Activated naive CD4-positive, alpha-beta T cell treated with anti-CD3 and anti-CD28 coated beads for 36 hours (primary cell): ENCODE measurements around the gene PARP1. TPM values are rescaled to one million over a fixed set of nuclear protein-coding genes. Genes with fewer than 3 reads are reported as not detected.
A peak's percentile ranks its signal among the peaks of the same experiment; 100 is the strongest.
"Not testable (repeated sequence)": the region's sequence is repeated elsewhere in the genome, so short reads cannot be mapped to it uniquely, and the experiment has no call there.

Experiments used
- CTCF ChIA-PET: fragments of 350-600 bp; sonication (Branson Sonifier 250); formaldehyde crosslinking; loops from one replicate; lab custom pipeline; 2021; ENCODE audit warnings: antibody characterized with exemption; lab: Charles Lee
- DNase-seq: peaks from one replicate; pipeline ENCODE4 v3.0.0-alpha.2; 2020
- H3K27ac Mint-ChIP-seq: one replicate; pipeline ENCODE4 v1.8.0; 2021; ENCODE audit warnings: mild to moderate bottlenecking, mixed read lengths
- H3K27me3 Mint-ChIP-seq: one replicate; pipeline ENCODE4 v1.8.0; 2021; ENCODE audit warnings: low read depth, mixed read lengths
- H3K36me3 Mint-ChIP-seq: one replicate; pipeline ENCODE4 v1.8.0; 2021; ENCODE audit warnings: low read depth, mixed read lengths
- H3K4me1 Mint-ChIP-seq: one replicate; pipeline ENCODE4 v1.8.0; 2021; ENCODE audit warnings: low read depth, mixed read lengths
- H3K4me3 Mint-ChIP-seq: one replicate; pipeline ENCODE4 v1.8.0; 2021; ENCODE audit warnings: mild to moderate bottlenecking, moderate library complexity, mixed read lengths
- H3K9me3 Mint-ChIP-seq: one replicate; pipeline ENCODE4 v1.8.0; 2021; ENCODE audit warnings: mixed read lengths
- intact Hi-C: fragments of 100-400 bp; cut with micrococcal nuclease; formaldehyde crosslinking; loops from one replicate; pipeline ENCODE4 v1.15.1; 2023
- total RNA-seq, 2 experiments: library from RNA; stranded (reverse); gene quantifications; one replicate each; pipeline ENCODE4 v1.2.3, GENCODE V29; 2021

PARP1 gene
- total RNA-seq, 2 experiments from 2014 or later = 265 to 273 TPM

GRCh38 chr1:226443033-226443432, 35.1 kb upstream of the PARP1 start:
- DNase-seq = no peak
- Mint-ChIP-seq H3K4me1 (peaks cover 31% of the 10 kb centered on the region), H3K4me3 (no peak overlapping the region), H3K36me3 (no peaks in the 10 kb centered on the region), H3K27ac (no peak overlapping the region), H3K27me3 (no peaks in the 10 kb centered on the region), H3K9me3 (no peaks in the 10 kb centered on the region)
- intact Hi-C loops = no loop called here
- CTCF ChIA-PET = no interaction called here

GRCh38 chr1:226441629-226442028, 33.7 kb upstream of the PARP1 start:
- no peak for DNase-seq
- peaks cover 31% of the 10 kb centered on the region for H3K4me1 Mint-ChIP-seq
- no peaks in the 10 kb centered on the region for H3K36me3 Mint-ChIP-seq
- H3K9me3 Mint-ChIP-seq = no peaks in the 10 kb centered on the region
- H3K27ac Mint-ChIP-seq = no peak overlapping the region
- H3K4me3 Mint-ChIP-seq = no peak overlapping the region
- intact Hi-C loops = no loop called here
- no peaks in the 10 kb centered on the region for H3K27me3 Mint-ChIP-seq
- CTCF ChIA-PET = no interaction called here

GRCh38 chr1:226440512-226440911, 32.6 kb upstream of the PARP1 start:
- Mint-ChIP-seq H3K36me3 (no peaks in the 10 kb centered on the region), H3K27ac (no peak overlapping the region), H3K27me3 (no peaks in the 10 kb centered on the region), H3K9me3 (no peaks in the 10 kb centered on the region), H3K4me3 (no peak overlapping the region), H3K4me1 (peaks cover 22% of the 10 kb centered on the region)
- DNase-seq = no peak
- CTCF ChIA-PET = no interaction called here
- intact Hi-C loops = no loop called here

- DNase-seq = no peak
- no peaks in the 10 kb centered on the region for H3K36me3 Mint-ChIP-seq
- H3K27ac Mint-ChIP-seq = no peak overlapping the region
- no peak overlapping the region for H3K4me3 Mint-ChIP-seq
- no peaks in the 10 kb centered on the region for H3K9me3 Mint-ChIP-seq
- intact Hi-C loops = no loop called here
- H3K4me1 Mint-ChIP-seq = no peaks in the 10 kb centered on the region
- CTCF ChIA-PET = interaction anchor here (1.0 to 1.1 kb wide), 2 partner anchors 30 to 191 kb away, joined by 3 read pairs; no protein-coding TSS in a partner anchor
- H3K27me3 Mint-ChIP-seq = no peaks in the 10 kb centered on the region
These were observed 30.1 kb upstream of the PARP1 start for GRCh38 chr1:226438007-226438406.

GRCh38 chr1:226436855-226437491, 29.1 kb upstream of the PARP1 start:
- H3K27me3 Mint-ChIP-seq = no peaks in the 10 kb centered on the region
- no peak overlapping the region for H3K27ac Mint-ChIP-seq
- no peaks in the 10 kb centered on the region for H3K36me3 Mint-ChIP-seq
- no peaks in the 10 kb centered on the region for H3K4me1 Mint-ChIP-seq
- H3K9me3 Mint-ChIP-seq = no peaks in the 10 kb centered on the region
- DNase-seq = no peak
- H3K4me3 Mint-ChIP-seq = no peak overlapping the region
- intact Hi-C loops = no loop called here
- CTCF ChIA-PET = interaction anchor here (0.8 to 1.3 kb wide), 4 partner anchors 11 to 192 kb away, joined by 3 read pairs; partner anchors contain the start of gene PARP1

- Mint-ChIP-seq H3K9me3 (no peaks in the 10 kb centered on the region), H3K27me3 (no peaks in the 10 kb centered on the region), H3K27ac (no peak overlapping the region), H3K36me3 (no peaks in the 10 kb centered on the region), H3K4me1 (no peaks in the 10 kb centered on the region), H3K4me3 (no peak overlapping the region)
- CTCF ChIA-PET = interaction anchor here (0.8 to 1.3 kb wide), 3 partner anchors 11 to 28 kb away, joined by 3 read pairs; partner anchors contain the start of gene PARP1
- no peak for DNase-seq
- intact Hi-C loops = no loop called here
These were observed 28.6 kb upstream of the PARP1 start for GRCh38 chr1:226436472-226436854.

- intact Hi-C loops = no loop called here
- H3K27me3 Mint-ChIP-seq = no peaks in the 10 kb centered on the region
- CTCF ChIA-PET = no interaction called here
- H3K36me3 Mint-ChIP-seq = no peaks in the 10 kb centered on the region
- DNase-seq = no peak
- peaks cover 4% of the 10 kb centered on the region for H3K4me1 Mint-ChIP-seq
- H3K27ac Mint-ChIP-seq = no peak overlapping the region
- H3K4me3 Mint-ChIP-seq = no peak overlapping the region
- no peaks in the 10 kb centered on the region for H3K9me3 Mint-ChIP-seq
These were observed 25.4 kb upstream of the PARP1 start for GRCh38 chr1:226433341-226433720.

- H3K27ac Mint-ChIP-seq = no peak overlapping the region
- CTCF ChIA-PET = no interaction called here
- peaks cover 4% of the 10 kb centered on the region for H3K4me1 Mint-ChIP-seq
These were observed 24.9 kb upstream of the PARP1 start for GRCh38 chr1:226432586-226433340.

GRCh38 chr1:226431898-226432297, 24.0 kb upstream of the PARP1 start:
- H3K4me3 Mint-ChIP-seq, CTCF ChIA-PET, intact Hi-C loops, H3K4me1 Mint-ChIP-seq, H3K27me3 Mint-ChIP-seq, DNase-seq, H3K27ac Mint-ChIP-seq, H3K36me3 Mint-ChIP-seq, H3K9me3 Mint-ChIP-seq: not testable (repeated sequence)

More at GRCh38 chr1:226432586-226433340, 24.9 kb upstream of the PARP1 start:
- no peak for DNase-seq
- Mint-ChIP-seq H3K9me3 (no peaks in the 10 kb centered on the region), H3K4me3 (no peak overlapping the region), H3K27me3 (no peaks in the 10 kb centered on the region), H3K36me3 (no peaks in the 10 kb centered on the region)
- intact Hi-C loops = no loop called here

GRCh38 chr1:226429858-226430715, 22.2 kb upstream of the PARP1 start:
- peaks cover 14% of the 10 kb centered on the region for H3K4me1 Mint-ChIP-seq
- H3K4me3 Mint-ChIP-seq = no peak overlapping the region

GRCh38 chr1:226428791-226429461, 21.0 kb upstream of the PARP1 start:
- intact Hi-C loops = no loop called here
- Mint-ChIP-seq H3K27ac (no peak overlapping the region), H3K9me3 (no peaks in the 10 kb centered on the region), H3K36me3 (no peaks in the 10 kb centered on the region), H3K4me3 (no peak overlapping the region), H3K4me1 (peaks cover 14% of the 10 kb centered on the region), H3K27me3 (no peaks in the 10 kb centered on the region)
- CTCF ChIA-PET = no interaction called here
- peak; percentile 18 for DNase-seq

More at GRCh38 chr1:226429858-226430715, 22.2 kb upstream of the PARP1 start:
- CTCF ChIA-PET = no interaction called here
- no peak for DNase-seq
- intact Hi-C loops = no loop called here
- Mint-ChIP-seq H3K36me3 (no peaks in the 10 kb centered on the region), H3K27ac (no peak overlapping the region), H3K9me3 (no peaks in the 10 kb centered on the region), H3K27me3 (no peaks in the 10 kb centered on the region)

GRCh38 chr1:226428348-226428747, 20.5 kb upstream of the PARP1 start:
- no peak for DNase-seq
- Mint-ChIP-seq H3K36me3 (no peaks in the 10 kb centered on the region), H3K27ac (no peak overlapping the region), H3K9me3 (no peaks in the 10 kb centered on the region), H3K27me3 (no peaks in the 10 kb centered on the region), H3K4me1 (peaks cover 14% of the 10 kb centered on the region), H3K4me3 (no peak overlapping the region)
- intact Hi-C loops = no loop called here
- CTCF ChIA-PET = no interaction called here
